ENCODE measurements around the gene SYDE2.

Gene SYDE2

DNA sequence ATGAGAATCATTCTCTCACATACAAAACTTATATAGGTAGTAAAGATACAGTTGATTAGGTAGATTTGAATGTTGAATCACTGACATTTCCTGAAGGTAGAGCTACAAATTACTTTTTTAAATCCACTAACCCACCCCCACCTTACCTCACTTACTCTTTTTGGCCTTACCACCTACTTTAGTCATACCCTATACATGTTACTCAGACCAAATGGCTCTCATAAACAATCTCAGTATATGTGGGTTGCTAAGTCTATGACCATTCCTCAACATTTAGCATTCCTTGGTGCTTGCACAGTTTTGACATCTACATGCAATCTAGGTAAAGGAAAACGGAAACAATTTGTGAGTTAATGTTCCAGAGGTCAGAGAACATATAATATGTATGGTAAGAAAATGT, 26.3 kb downstream of the SYDE2 start:
- no peak for TF ChIP-seq CEBPB (IDR thresholded peaks at IDR 0.05)

DNA sequence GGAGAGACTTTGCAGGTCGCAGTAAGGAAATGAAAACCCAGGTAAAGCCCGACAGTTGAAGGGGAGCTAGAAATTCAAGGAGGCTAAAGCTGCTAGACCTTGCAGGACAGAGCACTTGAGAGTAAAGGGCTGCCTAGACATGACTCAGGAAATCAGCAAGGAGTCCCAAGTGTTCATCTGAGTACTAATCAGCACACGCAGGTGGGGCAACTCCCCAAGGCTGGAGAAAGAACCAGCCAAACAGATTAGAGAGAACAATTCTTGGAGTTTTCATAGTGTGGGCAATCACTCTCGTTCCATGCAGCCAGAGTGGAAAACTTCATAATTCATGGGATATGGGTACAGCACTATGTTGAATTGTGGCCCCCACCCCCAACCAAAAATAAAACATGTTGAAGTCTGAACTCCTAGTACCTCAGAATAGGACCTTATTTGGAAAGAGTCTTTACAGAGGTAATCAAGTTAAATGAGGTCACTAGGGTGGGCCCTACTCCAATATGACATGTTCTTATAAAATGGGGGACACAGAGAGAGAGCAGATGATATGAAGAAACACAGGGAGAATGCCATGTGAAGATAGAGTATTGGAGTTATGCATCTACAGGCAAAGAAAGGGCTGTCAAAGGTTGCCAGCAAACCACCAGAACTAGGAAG, 28.0 kb downstream of the SYDE2 start:
- TF ChIP-seq CEBPB (IDR thresholded peaks at IDR 0.05) = no peak
- TF ChIP-seq TCF12 (IDR thresholded peaks at IDR 0.05; ENCODE audit: low read depth) = no peak
- no peak for TF ChIP-seq YY1 (IDR thresholded peaks at IDR 0.05; ENCODE audit: low read depth)
- no peak for TF ChIP-seq RAD21 (IDR thresholded peaks at IDR 0.05; ENCODE audit: low read depth)
- no peak for TF ChIP-seq TAF1 (IDR thresholded peaks at IDR 0.05; ENCODE audit: low read depth)
- TF ChIP-seq, protein P1, sequence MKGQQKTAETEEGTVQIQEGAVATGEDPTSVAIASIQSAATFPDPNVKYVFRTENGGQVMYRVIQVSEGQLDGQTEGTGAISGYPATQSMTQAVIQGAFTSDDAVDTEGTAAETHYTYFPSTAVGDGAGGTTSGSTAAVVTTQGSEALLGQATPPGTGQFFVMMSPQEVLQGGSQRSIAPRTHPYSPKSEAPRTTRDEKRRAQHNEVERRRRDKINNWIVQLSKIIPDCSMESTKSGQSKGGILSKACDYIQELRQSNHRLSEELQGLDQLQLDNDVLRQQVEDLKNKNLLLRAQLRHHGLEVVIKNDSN (IDR thresholded peaks at IDR 0.05) = no peak
- no peak for TF ChIP-seq FOXM1 (IDR thresholded peaks at IDR 0.05; ENCODE audit: borderline replicate concordance, low read depth)
- TF ChIP-seq REST (IDR thresholded peaks at IDR 0.05; ENCODE audit: low read depth) = no peak
- no peak for TF ChIP-seq EGR1 (IDR thresholded peaks at IDR 0.05)
- no peak for TF ChIP-seq ZBTB7A (IDR thresholded peaks at IDR 0.05; ENCODE audit: low read depth)
- no peak for TF ChIP-seq CREB1 (IDR thresholded peaks at IDR 0.05; ENCODE audit: low read depth)

GRCh38 chr1:85171721-85172120, 29.1 kb downstream of the SYDE2 start:
- TF ChIP-seq ZBTB7A (IDR thresholded peaks at IDR 0.05; ENCODE audit: low read depth) (no peak), REST (IDR thresholded peaks at IDR 0.05; ENCODE audit: low read depth) (no peak), TEAD4 (IDR thresholded peaks at IDR 0.05) (no peak), FOXM1 (IDR thresholded peaks at IDR 0.05; ENCODE audit: borderline replicate concordance, low read depth) (no peak)

GRCh38 chr1:85168884-85169283, 31.9 kb downstream of the SYDE2 start:
- no peak for TF ChIP-seq RAD21 (IDR thresholded peaks at IDR 0.05; ENCODE audit: low read depth)
- no peak for TF ChIP-seq FOXM1 (IDR thresholded peaks at IDR 0.05; ENCODE audit: borderline replicate concordance, low read depth)
- TF ChIP-seq CEBPB (IDR thresholded peaks at IDR 0.05) = no peak
- no peak for TF ChIP-seq EGR1 (IDR thresholded peaks at IDR 0.05)
- no peak for TF ChIP-seq TEAD4 (IDR thresholded peaks at IDR 0.05)
- no peak for TF ChIP-seq EP300 (IDR thresholded peaks at IDR 0.05; ENCODE audit: borderline replicate concordance)
- no peak for TF ChIP-seq NFIC (IDR thresholded peaks at IDR 0.05)
- TF ChIP-seq REST (IDR thresholded peaks at IDR 0.05; ENCODE audit: low read depth) = no peak
- no peak for TF ChIP-seq CREB1 (IDR thresholded peaks at IDR 0.05; ENCODE audit: low read depth)
- TF ChIP-seq ZBTB7A (IDR thresholded peaks at IDR 0.05; ENCODE audit: low read depth) = no peak
- no peak for TF ChIP-seq TAF1 (IDR thresholded peaks at IDR 0.05; ENCODE audit: low read depth)
- no peak for TF ChIP-seq MAX (IDR thresholded peaks at IDR 0.05)
- TF ChIP-seq, protein P1 (IDR thresholded peaks at IDR 0.05) = no peak

GRCh38 chr1:85166351-85166750, 34.5 kb downstream of the SYDE2 start:
- TF ChIP-seq YY1 (IDR thresholded peaks at IDR 0.05; ENCODE audit: low read depth) = no peak
- TF ChIP-seq REST (IDR thresholded peaks at IDR 0.05; ENCODE audit: low read depth) = no peak
- TF ChIP-seq EGR1 (IDR thresholded peaks at IDR 0.05) = no peak
- no peak for TF ChIP-seq MAX (IDR thresholded peaks at IDR 0.05)
- no peak for TF ChIP-seq EP300 (IDR thresholded peaks at IDR 0.05; ENCODE audit: borderline replicate concordance)
- no peak for TF ChIP-seq ZBTB7A (IDR thresholded peaks at IDR 0.05; ENCODE audit: low read depth)
- no peak for TF ChIP-seq RAD21 (IDR thresholded peaks at IDR 0.05; ENCODE audit: low read depth)
- no peak for TF ChIP-seq CREB1 (IDR thresholded peaks at IDR 0.05; ENCODE audit: low read depth)
- TF ChIP-seq TAF1 (IDR thresholded peaks at IDR 0.05; ENCODE audit: low read depth) = no peak
- no peak for TF ChIP-seq NFIC (IDR thresholded peaks at IDR 0.05)
- no peak for TF ChIP-seq FOXM1 (IDR thresholded peaks at IDR 0.05; ENCODE audit: borderline replicate concordance, low read depth)
- TF ChIP-seq TCF12 (IDR thresholded peaks at IDR 0.05; ENCODE audit: low read depth) = no peak
- TF ChIP-seq, protein P1 (IDR thresholded peaks at IDR 0.05) = no peak
- TF ChIP-seq CEBPB (IDR thresholded peaks at IDR 0.05) = no peak
- no peak for TF ChIP-seq TEAD4 (IDR thresholded peaks at IDR 0.05)

Measured in Ishikawa (cell line).